GM21723 (cell line): ENCODE results near the gene CLIP4.
"Not testable (repeated sequence)": the region's sequence is repeated elsewhere in the genome, so short reads cannot be mapped to it uniquely, and the experiment has no call there.

Source experiments
- ATAC-seq: cut with Tn5 transposase; IDR thresholded peaks from one replicate; pipeline ENCODE4 v1.9.1; 2021; ENCODE audit warnings: mild to moderate bottlenecking, moderate library complexity; ENCODE audit not compliant: unreplicated experiment

Gene CLIP4, protein sequence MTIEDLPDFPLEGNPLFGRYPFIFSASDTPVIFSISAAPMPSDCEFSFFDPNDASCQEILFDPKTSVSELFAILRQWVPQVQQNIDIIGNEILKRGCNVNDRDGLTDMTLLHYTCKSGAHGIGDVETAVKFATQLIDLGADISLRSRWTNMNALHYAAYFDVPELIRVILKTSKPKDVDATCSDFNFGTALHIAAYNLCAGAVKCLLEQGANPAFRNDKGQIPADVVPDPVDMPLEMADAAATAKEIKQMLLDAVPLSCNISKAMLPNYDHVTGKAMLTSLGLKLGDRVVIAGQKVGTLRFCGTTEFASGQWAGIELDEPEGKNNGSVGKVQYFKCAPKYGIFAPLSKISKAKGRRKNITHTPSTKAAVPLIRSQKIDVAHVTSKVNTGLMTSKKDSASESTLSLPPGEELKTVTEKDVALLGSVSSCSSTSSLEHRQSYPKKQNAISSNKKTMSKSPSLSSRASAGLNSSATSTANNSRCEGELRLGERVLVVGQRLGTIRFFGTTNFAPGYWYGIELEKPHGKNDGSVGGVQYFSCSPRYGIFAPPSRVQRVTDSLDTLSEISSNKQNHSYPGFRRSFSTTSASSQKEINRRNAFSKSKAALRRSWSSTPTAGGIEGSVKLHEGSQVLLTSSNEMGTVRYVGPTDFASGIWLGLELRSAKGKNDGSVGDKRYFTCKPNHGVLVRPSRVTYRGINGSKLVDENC

DNA sequence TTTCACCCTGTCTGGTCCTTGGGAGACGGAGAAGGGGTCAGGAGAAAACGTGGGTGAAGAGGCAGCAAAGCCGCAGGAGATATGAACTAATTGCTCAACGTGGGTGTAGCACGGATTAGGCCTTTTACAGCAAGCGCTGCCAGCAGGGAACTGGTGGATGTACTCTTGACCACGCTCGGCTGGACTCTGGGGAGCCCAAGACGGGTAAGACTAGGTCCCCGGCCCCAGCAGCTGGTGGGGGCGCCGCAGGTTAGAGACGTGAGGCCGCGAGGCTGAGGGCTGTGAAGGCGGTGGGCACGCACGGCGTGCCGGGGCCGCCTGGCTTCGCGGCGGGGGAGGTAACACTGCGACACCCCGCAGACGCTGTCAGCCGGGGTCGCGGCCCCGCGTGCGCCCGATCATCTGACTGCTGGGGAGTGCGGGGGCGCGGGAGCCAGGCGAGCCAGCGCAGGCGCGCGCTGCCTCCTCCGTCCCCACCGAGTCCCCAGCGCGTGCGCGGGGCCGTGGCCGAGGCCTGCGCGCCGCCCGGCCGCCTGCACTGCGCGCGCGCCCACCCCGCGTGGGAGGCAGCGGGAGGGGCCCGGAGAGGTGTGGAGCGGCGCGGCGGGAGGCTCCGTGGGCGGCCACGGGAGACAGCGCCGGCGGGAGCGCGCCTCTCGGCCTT, at the start of gene CLIP4:
Gene CLIP4 (plus strand): TSS at position 470 of the 664 bp plus-strand sequence. CDS start 5,974 bp downstream, outside the sequence.
- ATAC-seq, result peak; percentile 39

DNA sequence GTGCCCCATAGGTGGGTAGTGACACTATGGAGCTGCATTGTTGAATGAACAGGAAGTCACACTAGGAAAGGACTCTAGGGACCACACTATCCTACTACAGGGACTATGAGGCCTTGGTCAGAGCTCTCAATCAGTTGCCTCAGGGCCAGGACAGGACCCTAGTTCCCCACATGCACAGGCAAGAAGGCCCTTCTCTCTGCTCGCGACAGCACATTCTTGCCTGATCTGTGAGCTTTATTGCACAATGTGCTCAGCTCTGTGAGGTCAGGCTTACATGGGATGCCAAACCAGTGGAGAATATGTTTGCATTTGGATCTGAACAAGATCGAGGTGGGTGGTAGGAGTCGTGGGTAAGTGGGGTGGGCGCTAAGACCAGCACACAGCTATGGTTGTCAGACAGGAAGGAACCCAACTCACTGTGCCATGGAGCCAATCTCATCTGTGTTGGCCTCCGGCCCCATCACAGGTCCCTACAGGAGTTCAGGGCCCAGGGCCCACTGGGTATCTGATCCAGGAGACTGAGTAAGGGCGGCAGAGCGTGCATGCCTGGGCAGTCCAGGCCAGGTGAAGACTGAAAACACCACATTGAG, 48.8 kb upstream of the CLIP4 start:
- no peak for ATAC-seq

DNA sequence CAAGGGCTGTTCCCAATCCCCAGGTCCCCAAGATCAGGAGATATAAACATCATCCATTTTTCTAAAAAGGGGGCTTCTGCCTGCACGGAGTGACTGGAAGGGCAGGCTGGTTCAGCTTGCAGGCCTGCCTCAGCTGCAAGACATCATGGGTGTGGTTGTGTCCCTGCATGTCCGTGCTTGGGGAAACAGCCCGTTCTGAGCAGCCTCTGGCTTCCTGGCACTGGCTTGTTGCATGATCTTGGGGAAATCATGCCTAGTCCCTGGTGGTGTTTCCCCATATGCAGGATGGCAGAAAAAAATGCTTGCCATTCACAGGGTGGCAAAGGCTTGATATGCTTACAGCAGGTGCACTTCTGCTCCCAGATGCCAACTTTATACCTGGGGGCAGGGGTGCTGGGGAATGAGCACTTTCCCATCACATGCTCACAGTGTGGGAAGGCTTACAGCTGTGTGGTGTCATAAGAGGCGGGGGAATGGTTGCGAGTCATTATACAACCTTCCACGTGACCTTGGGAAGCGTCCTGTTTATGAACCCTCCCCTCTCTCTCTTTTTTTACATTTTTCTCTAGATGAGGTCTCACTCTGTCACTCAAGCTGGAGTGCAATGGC, 48.1 kb upstream of the CLIP4 start:
- ATAC-seq, result no peak

DNA sequence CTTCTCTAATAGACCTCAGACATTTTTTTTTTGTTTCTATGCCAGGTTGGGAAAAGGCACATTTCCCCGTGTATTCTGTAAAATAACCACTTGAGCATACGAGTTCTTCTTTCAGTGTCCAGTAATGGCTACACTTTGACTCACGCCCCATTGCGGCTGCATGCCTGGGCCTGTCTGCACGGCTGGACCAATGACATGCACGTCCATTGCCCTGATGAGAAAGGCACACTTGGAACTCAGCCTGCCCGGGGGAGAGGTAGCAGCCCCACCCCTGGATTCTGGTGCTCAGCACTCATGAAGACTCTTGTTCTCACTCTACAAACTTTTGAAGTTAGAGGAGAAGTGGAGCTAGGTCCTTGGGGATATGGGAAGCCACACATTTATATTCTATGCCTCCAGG, 46.7 kb upstream of the CLIP4 start:
- no peak for ATAC-seq

DNA sequence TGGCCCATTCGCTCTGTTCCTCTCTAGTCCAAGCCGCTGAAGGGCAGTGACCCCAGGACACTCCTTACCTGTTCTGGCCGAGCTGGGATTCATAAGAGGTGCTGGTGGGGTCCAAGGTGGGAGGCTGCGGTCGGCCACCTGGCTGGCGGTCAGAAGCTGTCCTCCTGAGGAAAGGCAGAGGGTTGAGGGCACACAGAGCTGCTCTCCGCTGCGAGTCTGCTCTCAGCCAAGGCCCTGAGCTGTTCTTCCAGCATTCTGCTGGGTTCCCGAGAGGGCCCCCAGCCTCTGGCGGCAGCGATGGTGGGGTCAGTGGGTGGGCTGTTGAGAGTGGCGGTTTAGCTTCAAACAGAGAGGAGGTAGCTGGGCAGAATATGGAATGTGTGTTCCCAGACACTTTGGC, 44.7 kb upstream of the CLIP4 start:
- ATAC-seq, result no peak

DNA sequence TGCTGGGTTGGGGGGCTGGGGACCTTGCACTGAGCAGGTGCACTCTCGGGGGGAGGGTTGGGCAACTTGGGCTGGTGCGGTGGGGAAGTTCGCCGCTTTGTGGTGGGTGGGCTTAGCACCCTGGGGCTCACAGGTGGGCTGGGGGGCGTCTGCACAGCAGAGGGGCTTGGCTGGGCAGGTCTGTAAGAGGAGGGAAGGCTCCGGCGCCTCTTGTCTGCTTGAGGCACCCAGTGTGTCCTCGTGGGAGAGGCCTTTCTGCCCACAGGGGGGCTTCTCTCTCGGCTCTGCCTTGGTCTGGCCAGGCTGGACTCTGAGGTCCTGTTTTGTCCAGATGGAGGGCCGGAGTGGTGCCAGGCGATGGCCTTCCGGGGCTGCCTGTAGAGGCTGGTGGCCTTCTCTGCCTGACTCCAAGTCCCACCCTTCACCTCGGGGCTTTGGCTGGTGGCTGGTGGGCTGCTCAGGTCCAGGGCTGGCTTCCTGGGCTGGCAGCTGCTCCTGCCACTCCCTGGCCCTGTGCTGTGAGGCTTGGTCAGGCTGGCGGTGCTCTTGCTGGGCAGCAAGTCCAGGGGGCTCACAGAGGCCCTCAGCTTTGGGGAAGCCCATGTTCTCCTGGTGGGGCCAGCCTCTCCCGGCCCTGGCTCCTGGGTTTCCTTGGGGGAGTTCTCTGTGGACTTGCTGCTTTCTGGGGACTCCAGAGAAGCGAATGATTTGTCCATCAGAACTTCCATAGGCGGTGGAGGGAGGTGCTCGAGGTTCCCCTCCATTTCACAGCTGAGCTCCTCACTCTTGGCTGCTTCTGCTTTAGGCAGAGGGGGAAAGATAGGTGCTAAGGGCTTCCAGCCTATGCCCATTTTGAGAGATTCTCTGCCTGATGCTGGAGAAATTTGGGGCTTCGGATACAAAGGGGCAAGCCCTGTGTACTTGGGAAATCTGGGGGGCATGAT, 43.9 kb upstream of the CLIP4 start:
- ATAC-seq, result no peak

DNA sequence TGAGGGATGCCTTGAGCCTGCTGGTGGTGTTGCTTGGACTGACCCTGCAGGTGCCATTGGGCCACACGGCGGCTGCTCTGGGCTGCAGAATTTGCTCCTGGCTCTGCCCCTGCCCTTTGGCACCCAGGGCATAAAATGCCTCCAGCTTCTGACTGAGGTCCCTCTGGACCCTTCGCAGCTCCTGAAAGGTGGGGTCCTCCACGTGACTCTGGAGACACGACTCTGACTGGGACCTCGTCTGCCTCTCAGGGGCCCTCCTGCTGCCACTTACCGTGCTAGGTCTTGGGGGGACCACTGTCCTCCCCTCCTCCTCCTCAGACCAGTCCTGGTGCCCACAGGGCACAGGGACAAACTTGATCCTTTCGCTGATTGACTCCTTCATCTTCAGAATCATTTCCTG, 43.0 kb upstream of the CLIP4 start:
- ATAC-seq, result no peak

DNA sequence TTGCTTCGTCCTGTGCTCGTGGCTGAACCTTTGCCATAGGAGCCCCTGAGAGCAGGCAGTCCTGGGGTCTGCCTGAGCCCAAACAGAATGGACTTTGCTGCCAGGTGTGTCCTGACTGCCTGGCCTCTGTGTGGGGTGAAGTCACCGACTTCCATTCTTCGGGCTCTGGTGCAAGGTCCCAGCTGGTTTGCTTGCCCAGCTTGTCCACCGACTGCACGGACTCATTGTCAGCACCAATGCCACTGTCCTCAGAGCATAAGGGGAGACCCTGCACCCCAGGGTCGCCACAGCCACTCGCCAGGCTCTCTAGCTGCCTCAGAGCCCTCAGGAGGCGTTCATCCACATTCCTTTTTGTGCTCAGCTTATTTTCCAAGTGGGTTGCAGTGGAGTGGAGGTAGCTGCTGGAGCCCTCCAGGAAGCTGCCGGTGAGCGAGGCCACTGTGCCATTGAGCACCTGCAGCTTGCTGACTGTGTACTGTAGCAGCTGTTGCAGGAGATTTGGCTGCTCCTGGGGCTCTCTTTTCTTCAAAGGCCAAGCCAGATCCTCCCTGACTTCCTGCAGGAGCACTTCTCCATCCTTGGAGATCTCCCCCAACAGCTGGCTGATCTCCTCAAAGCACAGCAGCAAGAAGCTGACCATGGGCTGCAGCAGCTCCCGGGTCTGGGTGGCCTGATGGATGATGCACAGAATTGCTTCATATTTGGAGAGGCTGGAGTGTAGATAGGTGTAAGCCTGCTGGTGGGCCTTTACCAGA, 42.1 kb upstream of the CLIP4 start:
- no peak for ATAC-seq

DNA sequence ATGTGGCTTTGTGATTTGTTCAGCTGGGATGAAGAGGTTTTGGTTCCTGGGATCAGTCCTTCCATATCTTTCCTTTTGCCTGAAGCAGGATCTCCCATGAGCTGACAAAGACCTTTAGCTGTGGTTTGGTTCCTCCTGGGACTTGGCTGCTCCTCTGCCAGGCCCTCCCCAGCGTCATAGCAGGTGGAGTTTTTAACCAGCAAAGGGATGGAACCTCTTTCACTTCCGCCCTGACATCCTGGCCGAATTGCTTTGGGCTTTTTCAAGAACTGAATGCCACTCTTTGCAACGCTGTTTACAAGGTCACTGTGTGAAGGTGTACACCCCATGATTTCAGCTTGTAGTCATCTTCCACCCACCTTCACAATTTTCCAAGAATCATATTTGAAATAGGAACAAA, 41.3 kb upstream of the CLIP4 start:
- ATAC-seq, result peak; percentile 55

DNA sequence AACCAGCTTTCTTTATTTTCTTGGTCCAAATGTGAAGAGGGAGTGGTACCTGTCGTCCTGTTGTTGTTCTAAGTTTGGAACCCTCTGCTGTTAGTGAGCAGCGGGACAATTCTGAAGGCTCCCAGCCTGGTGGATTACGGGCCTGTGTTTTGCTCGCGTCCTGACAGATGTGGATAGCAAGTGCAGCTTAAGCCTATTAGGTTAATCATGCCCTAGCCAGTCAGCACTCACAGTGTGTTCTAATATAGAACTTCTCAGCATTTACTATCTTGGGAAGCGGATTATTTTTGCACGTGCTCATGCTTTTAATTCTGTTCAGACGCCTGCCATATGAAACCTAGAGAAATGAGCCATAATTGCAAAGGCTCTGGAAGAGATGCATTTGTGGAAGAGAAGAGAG, 40.8 kb upstream of the CLIP4 start, which contains the start of gene PCARE:
Gene PCARE (minus strand): TSS at position 113 of the 400 bp plus-strand sequence. CDS start 262 bp downstream, outside the sequence.
- ATAC-seq, result no peak

DNA sequence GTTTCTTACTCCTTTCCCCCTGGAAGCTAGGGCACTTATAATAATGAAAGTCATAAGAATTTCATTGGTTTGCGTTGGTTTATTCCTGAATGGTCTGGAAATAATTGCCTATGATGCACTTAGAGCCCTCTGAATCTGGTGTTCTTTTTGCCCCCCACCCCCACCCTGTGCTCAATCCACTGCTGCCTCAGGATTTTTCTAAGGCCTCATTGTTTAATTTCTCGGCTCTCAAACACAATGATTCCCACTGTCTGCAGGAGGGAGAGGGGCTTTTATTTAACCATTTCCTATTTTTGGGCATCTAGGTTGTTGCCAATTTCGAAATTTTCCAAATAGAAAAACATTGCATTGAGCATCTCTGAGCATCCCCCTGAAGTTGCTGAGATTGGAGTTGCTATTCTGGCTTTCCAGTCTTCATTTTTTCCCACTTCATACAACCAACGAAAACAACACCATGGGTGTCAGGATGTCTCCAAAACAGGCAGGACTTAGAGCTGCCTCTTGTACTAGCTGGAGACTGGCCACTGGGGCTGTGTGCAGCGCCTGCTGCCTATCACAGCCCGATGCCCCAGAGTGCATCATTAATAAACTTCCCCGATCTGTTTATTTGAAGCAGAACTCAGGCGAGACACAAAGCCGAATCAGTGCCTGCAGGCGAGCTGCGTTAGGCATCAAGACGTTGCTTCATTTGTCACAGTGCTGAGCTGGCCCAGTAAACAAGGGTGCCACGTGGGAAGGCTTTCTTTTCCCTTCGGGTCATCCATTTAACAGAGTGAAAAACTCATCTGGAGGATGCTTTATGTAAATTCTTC, 39.1 kb upstream of the CLIP4 start:
- ATAC-seq, result no peak

DNA sequence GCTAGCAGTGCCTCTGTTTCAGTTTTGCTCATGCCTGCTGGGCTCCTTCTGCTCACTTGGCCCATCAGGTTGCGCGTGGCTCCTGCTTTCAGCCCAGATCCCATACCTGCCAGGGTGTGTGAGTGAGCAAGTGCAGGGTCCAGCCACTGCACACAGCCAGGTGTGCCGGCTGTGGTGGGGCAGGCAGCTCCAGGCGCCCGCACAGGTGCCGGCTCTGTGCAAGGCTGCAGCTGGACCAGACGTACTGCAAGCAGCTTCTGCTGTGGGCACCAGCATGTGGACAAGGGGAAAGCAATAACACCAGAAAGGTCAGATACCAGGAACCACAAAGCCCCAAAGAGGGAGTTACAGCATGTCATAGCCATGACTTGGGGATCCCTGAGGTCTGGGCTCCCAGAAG, 35.3 kb upstream of the CLIP4 start:
- no peak for ATAC-seq

DNA sequence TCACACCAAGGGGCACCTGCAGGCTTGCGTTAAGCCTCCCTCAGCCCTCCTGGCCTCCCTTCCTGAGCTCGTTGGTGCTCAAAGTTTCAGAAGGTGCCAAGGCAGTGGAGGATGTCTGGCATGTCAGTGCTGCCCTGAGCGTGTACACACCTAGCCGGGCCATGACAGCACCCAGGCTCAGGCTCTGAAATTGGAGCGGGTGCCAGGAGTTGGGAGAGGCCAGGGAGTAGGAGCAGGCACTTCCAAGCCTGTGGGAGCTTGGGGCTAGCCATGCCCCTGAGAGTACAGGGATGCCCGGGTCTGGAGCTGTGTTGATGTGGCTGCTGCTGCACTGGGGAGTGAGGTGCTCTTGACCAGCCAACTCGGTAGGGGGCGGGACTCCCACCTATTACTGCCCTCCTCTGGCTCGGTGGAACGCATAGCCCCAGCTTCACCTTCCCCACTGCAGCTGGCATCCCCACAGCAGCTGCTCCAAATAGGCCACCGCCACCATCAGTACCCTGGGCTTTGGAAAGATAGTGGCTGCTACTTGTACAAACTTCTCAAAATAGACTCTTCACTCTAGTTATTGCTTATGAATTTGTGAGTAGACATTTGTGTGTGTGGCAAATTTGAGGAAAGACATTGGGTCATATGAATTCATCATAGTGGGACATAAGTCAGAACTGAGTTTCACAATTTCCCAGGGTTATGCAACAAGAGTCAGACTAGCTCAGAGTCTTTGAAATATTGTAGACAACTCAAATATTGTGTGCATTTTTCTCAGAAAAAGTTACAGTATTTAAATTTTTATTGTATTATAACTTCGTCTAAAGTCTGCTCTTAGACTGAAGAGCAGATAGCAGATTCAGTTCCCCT, 34.1 kb upstream of the CLIP4 start:
- no peak for ATAC-seq

DNA sequence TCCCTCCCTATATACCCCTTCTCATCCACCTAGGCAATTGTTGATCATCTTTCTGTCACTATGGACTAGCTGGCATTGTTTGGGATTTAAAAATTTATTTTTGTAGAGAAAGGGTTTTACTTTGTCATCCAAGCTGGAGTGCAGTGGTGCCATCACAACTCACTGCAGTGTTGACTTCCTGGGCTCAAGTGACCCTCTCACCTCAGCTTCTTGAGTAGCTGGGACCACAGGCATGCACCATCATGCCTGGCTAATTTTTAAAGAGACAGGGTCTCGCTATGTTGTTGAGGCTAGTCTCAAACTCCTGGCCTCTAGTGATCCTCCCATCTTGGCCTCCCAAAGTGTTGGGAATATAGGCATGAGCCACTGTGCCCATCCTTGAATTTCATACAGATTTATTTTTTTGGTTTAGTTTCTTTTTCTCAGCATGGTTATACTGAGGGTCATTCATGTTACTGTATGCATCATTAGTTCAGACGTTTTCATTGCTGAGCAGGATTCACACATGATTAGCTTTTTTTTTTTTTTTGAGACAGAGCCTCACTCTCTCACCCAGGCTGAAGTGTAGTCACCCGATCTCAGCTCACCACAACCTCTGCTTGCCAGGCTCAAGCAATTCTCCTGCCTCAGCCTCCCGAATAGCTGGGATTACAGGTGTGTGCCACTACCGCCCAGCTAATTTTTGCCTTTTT, 32.3 kb upstream of the CLIP4 start:
- ATAC-seq, result peak; percentile 77

DNA sequence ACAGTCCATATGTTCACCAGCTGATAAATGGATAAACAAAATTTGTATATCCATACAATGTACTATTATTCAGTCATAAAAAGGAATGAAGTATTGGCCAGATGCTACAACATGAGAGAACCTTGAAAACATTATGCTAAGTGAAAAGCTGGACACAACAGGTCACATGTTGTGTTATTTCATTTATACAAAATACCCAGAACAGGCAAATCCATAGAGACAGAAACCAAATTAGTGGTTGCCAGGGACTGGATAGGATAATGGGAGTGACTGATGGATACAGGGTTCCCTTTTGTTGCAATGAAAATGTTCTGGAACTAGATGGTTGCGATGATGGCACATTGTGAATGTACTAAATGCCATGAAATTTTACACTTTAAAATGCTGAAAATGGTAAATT, 30.7 kb upstream of the CLIP4 start:
- no peak for ATAC-seq

DNA sequence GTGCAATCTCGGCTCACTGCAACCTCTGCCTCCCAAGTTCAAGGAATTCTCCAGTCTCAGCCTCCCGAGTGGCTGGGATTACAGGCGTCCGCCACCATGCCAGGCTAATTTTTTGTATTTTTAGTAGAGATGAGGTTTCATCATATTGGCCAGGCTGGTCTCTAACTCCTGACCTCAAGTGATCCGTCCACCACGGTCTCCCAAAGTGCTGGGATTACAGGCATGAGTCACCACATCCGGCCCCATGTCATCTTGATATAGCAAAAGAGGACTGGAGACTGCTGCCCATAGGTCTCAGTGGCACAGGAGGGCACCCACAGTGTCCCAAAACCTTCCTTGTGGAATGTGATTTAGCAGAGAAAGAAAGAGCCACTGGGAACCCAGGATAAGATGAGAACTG, 24.9 kb upstream of the CLIP4 start:
- not testable (repeated sequence) for ATAC-seq

DNA sequence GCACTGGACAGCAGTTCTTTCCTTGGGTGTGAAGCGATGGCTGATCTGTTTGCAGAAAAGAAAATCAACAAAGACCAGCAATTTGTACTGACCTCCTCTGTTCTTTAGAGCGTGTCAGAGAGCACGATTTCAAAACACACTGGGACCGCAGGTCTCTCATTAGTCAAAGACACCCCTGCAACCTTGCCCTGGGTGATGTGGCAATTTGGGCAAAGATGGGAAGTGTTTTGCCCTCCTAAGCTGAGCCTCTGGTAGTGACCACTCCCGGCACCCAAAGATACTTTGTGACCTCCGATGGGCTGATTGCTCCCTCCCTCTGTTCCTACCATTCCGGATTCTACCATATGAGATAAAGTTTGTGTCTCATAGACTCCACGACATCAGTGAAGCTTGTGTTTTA, 18.2 kb upstream of the CLIP4 start:
- ATAC-seq, result no peak
